ENCODE measurements around the gene TAF11L5. TPM values are rescaled to one million over a fixed set of nuclear protein-coding genes. Genes with fewer than 3 reads are reported as not detected.
"Not testable (repeated sequence)": the region's sequence is repeated elsewhere in the genome, so short reads cannot be mapped to it uniquely, and the experiment has no call there.

TAF11L5 gene
- not detected in 2 replicates for total RNA-seq
- polyA plus RNA-seq (2012), result not detected

GRCh38 chr5:17524935-17525334 is at the start of gene TAF11L5:
TAF11L5 (plus strand) TSS chr5:17525235.
- not testable (repeated sequence) for DNase-seq (ENCODE audit: low read depth)

- no peak for DNase-seq (ENCODE audit: low read depth)
Measured at GRCh38 chr5:17477043-17477442, 48.0 kb upstream of the TAF11L5 start.

- DNase-seq (ENCODE audit: low read depth), result no peak
Measured at GRCh38 chr5:17477573-17478265, 47.3 kb upstream of the TAF11L5 start.

- DNase-seq (ENCODE audit: low read depth), result no peak
Measured at GRCh38 chr5:17481378-17481777, 43.7 kb upstream of the TAF11L5 start.

GRCh38 chr5:17482790-17483189 is 42.2 kb upstream of the TAF11L5 start:
- no peak for DNase-seq (ENCODE audit: low read depth)

- DNase-seq (ENCODE audit: low read depth), result not testable (repeated sequence)
Measured at GRCh38 chr5:17486464-17487173, 38.4 kb upstream of the TAF11L5 start.

- DNase-seq (ENCODE audit: low read depth), result no peak
Measured at GRCh38 chr5:17487174-17487512, 37.9 kb upstream of the TAF11L5 start.

GRCh38 chr5:17491257-17491656 is 33.8 kb upstream of the TAF11L5 start:
- not testable (repeated sequence) for DNase-seq (ENCODE audit: low read depth)

GRCh38 chr5:17492770-17493169 is 32.3 kb upstream of the TAF11L5 start:
- DNase-seq (ENCODE audit: low read depth), result no peak

- no peak for DNase-seq (ENCODE audit: low read depth)
Measured at GRCh38 chr5:17497446-17497845, 27.6 kb upstream of the TAF11L5 start.

- not testable (repeated sequence) for DNase-seq (ENCODE audit: low read depth)
Measured at GRCh38 chr5:17497931-17498330, 27.1 kb upstream of the TAF11L5 start, which contains the start of gene TAF11L2. TAF11L2 (plus strand) TSS chr5:17498231.

- DNase-seq (ENCODE audit: low read depth), result no peak
Measured at GRCh38 chr5:17511775-17512325, 13.2 kb upstream of the TAF11L5 start.

GRCh38 chr5:17517526-17517925 is 7.5 kb upstream of the TAF11L5 start:
- DNase-seq (ENCODE audit: low read depth), result not testable (repeated sequence)

GRCh38 chr5:17518067-17518466 is 7.0 kb upstream of the TAF11L5 start, which contains the start of gene TAF11L3:
TAF11L3 (plus strand) TSS chr5:17518367.
- not testable (repeated sequence) for DNase-seq (ENCODE audit: low read depth)

- not testable (repeated sequence) for DNase-seq (ENCODE audit: low read depth)
Measured at GRCh38 chr5:17519508-17519907, 5.5 kb upstream of the TAF11L5 start.

- DNase-seq (ENCODE audit: low read depth), result not testable (repeated sequence)
Measured at GRCh38 chr5:17521501-17521900, 3.5 kb upstream of the TAF11L5 start, which contains the start of gene TAF11L4. TAF11L4 (plus strand) TSS chr5:17521801.

GRCh38 chr5:17526504-17526903 is 1.5 kb downstream of the TAF11L5 start:
- not testable (repeated sequence) for DNase-seq (ENCODE audit: low read depth)

GRCh38 chr5:17528369-17528768 is 3.3 kb downstream of the TAF11L5 start, which contains the start of gene TAF11L6:
TAF11L6 (plus strand) TSS chr5:17528669.
- not testable (repeated sequence) for DNase-seq (ENCODE audit: low read depth)

Measured in myocyte (in vitro differentiated cells).